Measurements from ENCODE around the gene JCHAIN.
A peak's percentile ranks its signal among the peaks of the same experiment; 100 is the strongest.
"Not testable (repeated sequence)": the region's sequence is repeated elsewhere in the genome, so short reads cannot be mapped to it uniquely, and the experiment has no call there.

JCHAIN gene

DNA sequence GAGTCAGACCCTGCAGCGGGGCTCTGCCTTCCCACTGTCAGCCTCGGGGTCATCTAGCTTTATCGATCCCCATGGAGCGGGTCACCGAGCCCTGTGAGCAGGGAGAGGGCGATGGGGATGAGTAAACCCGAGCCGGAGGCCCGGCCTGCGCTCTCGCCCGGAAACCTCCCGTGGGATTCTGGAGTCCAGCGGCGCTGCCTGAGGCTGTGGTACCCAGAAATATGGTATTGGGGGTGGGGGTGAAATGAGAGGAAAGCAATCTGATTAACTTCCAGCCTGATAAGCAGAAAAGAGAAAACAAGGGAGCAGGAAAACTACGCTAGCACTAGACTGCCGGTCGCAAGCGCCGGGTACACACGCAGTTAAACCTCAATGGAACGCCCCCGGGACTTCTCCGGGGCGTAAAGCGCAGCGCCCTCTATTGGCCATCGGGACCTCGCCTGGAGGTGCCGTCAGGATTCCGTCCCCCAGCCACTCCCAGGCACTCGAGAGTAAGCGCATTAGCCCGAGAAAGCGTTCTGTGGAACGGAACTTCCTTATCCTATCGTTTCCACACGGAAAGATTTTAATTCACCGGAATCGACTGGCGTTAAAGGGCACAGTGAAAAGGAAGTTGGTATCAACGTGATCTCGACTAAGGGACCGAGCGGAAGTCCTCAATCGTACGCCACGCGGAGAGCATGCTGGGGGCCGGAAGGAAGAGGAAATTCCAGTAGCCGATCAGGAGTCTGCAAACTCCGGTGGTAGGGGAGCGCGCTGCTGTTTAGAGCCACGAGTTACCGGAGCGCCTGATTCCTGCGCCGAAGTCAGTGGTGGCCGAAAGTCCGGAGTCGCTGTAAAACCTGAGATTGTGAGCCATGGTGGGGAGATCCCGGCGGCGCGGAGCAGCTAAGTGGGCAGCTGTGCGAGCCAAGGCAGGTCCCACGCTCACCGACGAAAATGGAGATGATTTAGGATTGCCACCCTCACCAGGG lies 21.8 kb upstream of the JCHAIN start, which contains the start of gene UTP3:
Gene UTP3, plus strand, starts transcription at position 712 of the 974 bp plus-strand sequence. Its CDS starts 146 bp downstream, at position 858.
- peak; percentile 93 for DNase-seq

GRCh38 chr4:70687392-70687791 lies 21.1 kb upstream of the JCHAIN start:
- DNase-seq = peak; percentile 5

- DNase-seq = not testable (repeated sequence)
Observed at GRCh38 chr4:70682142-70682541, 15.8 kb upstream of the JCHAIN start.

- no peak for DNase-seq
Observed at GRCh38 chr4:70681704-70682103, 15.4 kb upstream of the JCHAIN start.

- no peak for DNase-seq
Observed at GRCh38 chr4:70680934-70681333, 14.6 kb upstream of the JCHAIN start.

DNA sequence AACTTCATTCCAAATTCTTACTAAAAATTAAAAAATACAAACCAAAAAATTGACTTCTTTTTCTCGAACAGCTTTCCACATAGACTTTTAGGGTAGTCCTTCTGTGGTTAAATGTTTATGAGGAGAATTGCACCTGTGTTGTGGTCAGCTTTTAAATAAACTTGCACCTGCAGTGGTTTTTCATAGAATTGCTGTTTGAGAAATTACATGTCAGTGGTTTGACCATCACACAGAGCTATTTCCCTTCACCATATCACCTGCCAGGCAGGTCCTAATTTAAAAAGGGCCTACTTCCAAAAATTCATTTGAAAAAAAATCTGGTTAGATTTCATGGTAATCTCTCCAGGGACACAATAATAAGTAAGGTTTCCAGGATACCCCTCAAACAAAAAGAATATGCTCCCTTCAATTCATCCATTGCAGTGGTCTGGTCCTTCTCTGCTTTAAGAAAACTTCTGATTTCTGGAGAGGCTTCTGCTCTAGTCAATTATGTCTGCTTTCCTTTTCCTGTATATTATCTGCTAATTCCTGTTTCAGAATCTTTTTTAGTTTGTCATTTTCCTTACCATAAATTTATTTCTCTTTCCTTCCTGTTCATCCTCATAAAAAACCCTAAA lies 12.2 kb upstream of the JCHAIN start:
- no peak for DNase-seq

- DNase-seq = no peak
Observed at GRCh38 chr4:70676554-70677090, 10.3 kb upstream of the JCHAIN start.

- DNase-seq = no peak
Observed at GRCh38 chr4:70674731-70675130, 8.4 kb upstream of the JCHAIN start.

DNA sequence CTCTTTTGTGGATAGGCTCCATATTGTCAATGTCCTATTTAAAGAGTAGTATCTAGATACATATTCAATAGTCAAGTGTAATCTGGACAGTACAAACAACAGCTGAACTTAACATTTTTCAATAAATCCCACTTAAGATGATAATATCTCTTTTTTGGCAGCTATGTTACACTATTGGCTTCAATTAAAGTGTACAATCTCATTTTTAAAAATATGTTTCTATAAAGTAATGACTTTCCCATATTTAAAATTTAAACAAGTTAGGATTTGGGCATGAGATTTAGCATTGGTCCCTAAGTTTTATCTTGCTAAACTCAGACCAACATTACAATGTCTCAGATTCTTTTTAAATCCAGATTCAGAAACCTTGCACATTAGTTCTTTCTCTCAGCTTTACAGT lies 7.9 kb upstream of the JCHAIN start:
- no peak for DNase-seq

DNA sequence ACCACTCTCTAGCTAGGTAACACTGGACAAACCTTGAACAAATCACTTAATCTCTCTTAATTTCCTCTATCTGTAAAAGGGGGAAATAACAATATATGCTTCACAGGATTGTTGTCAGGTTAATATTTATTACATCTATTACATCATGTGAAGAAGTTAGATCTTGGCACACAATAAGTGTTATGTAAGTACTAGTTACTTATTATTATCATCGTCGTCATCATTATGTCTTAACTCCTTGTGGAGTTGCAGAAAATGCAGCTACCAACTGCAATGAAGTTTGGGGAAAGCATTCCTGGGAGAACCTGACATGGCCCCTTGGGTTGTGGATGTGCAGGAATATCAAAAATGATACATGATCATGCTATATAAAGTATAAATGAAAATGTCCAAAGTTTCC lies 4.8 kb upstream of the JCHAIN start:
- DNase-seq = no peak

DNA sequence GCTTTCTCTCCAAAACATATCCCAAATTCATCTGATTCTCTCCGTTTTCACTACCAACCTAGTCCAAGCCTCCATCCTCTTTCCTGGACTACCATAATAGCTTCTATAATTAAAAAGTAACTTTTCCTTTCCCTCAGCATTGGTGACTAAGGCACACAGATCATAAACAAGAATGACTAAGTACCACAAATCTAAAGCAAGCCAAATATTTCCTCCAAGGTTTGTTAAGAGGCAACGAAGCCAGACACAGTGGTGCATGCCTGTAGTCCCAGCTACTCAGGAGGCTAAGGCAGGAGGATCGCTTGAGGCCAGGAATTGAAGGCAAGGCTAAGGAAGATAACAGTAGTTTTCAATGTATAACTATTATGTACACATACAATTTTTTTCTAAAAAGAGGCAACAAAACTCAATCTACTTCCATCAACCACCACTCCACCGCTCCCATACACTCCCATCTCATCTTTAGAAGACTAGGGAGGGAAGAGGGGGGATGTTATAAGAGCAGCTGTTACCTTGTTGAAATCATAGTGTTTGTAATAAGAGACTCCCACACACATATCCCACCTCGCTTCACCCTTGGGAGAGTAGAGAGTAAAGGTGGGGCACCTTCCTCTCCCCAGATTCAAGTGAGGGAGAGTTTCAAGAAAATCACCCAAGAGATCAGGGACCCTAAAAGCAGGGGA lies 4.2 kb upstream of the JCHAIN start:
- no peak for DNase-seq

- no peak for DNase-seq
Observed at GRCh38 chr4:70667740-70668535, 1.6 kb upstream of the JCHAIN start.

- DNase-seq = not testable (repeated sequence)
Observed at GRCh38 chr4:70661309-70661922, 4.9 kb downstream of the JCHAIN start.

DNA sequence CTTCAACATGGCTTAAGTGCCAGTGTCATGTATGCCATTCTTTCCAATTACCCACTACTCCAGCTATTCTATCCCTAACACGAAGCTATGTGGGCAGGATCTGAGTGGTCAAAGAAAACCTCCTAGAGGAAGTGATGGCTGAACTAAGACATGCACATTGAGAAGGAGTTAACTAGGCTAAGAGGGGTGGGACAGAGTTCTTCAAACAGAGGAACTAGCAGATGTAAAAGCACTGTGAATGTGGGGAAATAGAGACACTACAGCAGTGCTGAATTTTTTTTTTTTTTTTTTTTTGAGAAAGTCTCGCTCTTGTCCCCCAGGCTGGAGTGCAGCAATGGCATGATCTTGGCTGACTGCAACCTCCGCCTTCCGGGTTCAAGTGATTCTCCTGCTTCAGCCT lies 6.2 kb downstream of the JCHAIN start:
- no peak for DNase-seq

- DNase-seq = no peak
Observed at GRCh38 chr4:70658418-70658817, 7.9 kb downstream of the JCHAIN start.

GRCh38 chr4:70657326-70657725 lies 9.0 kb downstream of the JCHAIN start:
- no peak for DNase-seq

DNA sequence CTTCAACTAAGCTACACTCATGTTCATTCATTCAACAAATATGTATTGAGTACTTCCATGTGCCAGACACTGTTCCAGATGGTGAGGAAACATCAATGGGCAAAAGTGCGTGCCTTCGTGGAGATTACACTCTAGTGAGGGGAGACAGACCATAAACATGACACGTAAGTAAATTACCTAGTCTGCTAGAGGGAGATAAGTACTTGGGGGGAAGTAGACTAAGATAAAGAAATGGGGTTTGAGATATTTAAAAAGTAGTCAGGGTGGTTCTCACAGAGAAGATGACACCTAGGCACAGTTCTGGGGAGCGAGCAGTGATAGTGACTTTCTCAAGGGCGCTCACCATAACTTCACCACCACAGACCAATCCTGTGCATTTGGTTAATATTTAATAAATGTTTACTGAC lies 11.7 kb downstream of the JCHAIN start:
- DNase-seq = no peak

DNA sequence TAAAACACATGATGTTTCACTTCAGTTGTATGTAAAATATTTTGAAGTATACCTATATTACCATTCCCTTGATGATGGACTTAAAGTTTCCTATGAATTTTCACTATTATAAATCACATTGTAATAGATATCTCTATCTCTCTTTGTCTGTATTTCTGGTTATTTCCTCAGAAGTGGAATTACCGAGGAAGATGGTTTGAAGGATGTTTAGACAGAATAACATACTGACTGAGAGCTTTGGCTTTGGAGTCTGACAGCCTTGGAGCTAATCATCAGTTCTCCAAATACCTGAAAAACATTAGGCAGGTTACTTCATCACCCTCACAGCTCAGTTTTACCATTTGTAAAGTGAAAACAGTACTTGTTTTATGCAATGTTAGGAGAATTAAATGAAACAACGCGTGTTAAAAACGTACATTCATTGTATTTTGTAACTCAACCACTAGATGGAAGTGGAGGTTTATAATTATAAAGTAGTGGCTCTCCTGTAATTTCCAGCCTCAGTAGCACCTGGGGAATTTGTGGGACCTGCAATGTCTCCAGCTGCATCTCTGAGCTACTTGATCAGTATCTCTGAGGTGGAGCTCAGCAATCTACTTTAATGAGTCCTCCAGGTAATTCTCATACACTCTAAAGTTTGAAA lies 14.3 kb downstream of the JCHAIN start:
- DNase-seq = no peak

DNA sequence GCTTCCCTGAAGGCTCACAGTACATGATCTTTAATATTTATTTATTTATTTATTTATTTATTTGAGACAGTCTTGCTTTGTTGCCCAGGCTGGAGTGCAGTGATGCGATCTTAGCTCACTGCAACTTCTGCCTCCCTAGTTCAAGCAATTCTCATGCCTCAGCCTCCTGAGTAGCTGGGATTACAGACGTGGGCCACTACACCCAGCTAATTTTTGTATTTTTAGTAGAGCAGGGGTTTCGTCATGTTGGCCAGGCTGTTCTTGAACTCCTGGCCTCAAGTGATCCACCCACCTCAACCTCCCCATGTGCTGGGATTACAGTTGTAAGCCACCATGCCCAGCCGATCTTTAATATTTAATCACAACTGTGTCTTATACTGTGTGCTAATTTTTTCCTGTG lies 15.6 kb downstream of the JCHAIN start:
- not testable (repeated sequence) for DNase-seq

- DNase-seq = no peak
Observed at GRCh38 chr4:70640192-70640591, 26.1 kb downstream of the JCHAIN start.

- no peak for DNase-seq
Observed at GRCh38 chr4:70637239-70637913, 28.9 kb downstream of the JCHAIN start.

All from T-helper 9 cell (primary cell).